ENCODE data around the gene PAX5. TPM values are rescaled to one million over a fixed set of nuclear protein-coding genes. Genes with fewer than 3 reads are reported as not detected.

Gene PAX5
- total RNA-seq, 2 donors from 2014 or later = 0.52 TPM; not detected in 1

GRCh38 chr9:36970007-36970888, 63.8 kb downstream of the PAX5 start:
- DNase-seq (no peak), ATAC-seq (no peak)
- H3K4me3 ChIP-seq = no peak overlapping the region
- no peaks in the 10 kb centered on the region for H3K27me3 ChIP-seq
- no peaks in the 10 kb centered on the region for H3K4me1 ChIP-seq
- 68 to 78% methylated on average over 8 to 9 of the region's 9 CpGs for WGBS, 2 donors
- H3K9me3 ChIP-seq = no peaks in the 10 kb centered on the region
- no peaks in the 10 kb centered on the region for H3K36me3 ChIP-seq (replicated peaks in 1 of 2; ENCODE audit: insufficient read depth in 1 of 2, low read depth in 2 of 2)
- no peak for TF ChIP-seq CTCF (IDR thresholded peaks at IDR 0.05)
- no peak for TF ChIP-seq POLR2A (IDR thresholded peaks at IDR 0.05)
- H3K27ac ChIP-seq = no peak overlapping the region
- intact Hi-C loops (cut with DNase I) = no loop called here

- Histone ChIP-seq H3K27me3 (no peaks in the 10 kb centered on the region), H3K27ac (no peak overlapping the region), H3K4me1 (no peaks in the 10 kb centered on the region), H3K9me3 (no peaks in the 10 kb centered on the region), H3K36me3 (replicated peaks in 1 of 2; ENCODE audit: insufficient read depth in 1 of 2, low read depth in 2 of 2) (no peaks in the 10 kb centered on the region), H3K4me3 (no peak overlapping the region)
- no peak for ATAC-seq
- intact Hi-C loops (cut with DNase I) = no loop called here
- DNase-seq = no peak
- 73 to 86% methylated on average over 5 to 10 of the region's 11 CpGs for WGBS, 2 donors
- no peak for TF ChIP-seq POLR2A (IDR thresholded peaks at IDR 0.05)
- TF ChIP-seq CTCF (IDR thresholded peaks at IDR 0.05) = no peak
Measured at GRCh38 chr9:36969216-36969771, 64.8 kb downstream of the PAX5 start.

GRCh38 chr9:36968574-36969215, 65.4 kb downstream of the PAX5 start:
- 81% methylated on average over 7 of the region's 7 CpGs for WGBS, 2 donors
- DNase-seq = no peak

GRCh38 chr9:36967997-36968396, 66.1 kb downstream of the PAX5 start:
- TF ChIP-seq POLR2A (IDR thresholded peaks at IDR 0.05) = no peak
- TF ChIP-seq CTCF (IDR thresholded peaks at IDR 0.05) = no peak
- no peaks in the 10 kb centered on the region for H3K9me3 ChIP-seq
- H3K4me1 ChIP-seq = no peaks in the 10 kb centered on the region
- H3K27ac ChIP-seq = no peak overlapping the region
- no peaks in the 10 kb centered on the region for H3K27me3 ChIP-seq
- no peaks in the 10 kb centered on the region for H3K36me3 ChIP-seq (replicated peaks in 1 of 2; ENCODE audit: insufficient read depth in 1 of 2, low read depth in 2 of 2)
- WGBS, 2 donors = 62 to 72% methylated on average over 7 of the region's 7 CpGs
- H3K4me3 ChIP-seq = no peak overlapping the region
- no peak for DNase-seq
- intact Hi-C loops (cut with DNase I) = no loop called here
- ATAC-seq = no peak

More at GRCh38 chr9:36968574-36969215, 65.4 kb downstream of the PAX5 start:
- no peak for ATAC-seq
- no peak for TF ChIP-seq CTCF (IDR thresholded peaks at IDR 0.05)
- TF ChIP-seq POLR2A (IDR thresholded peaks at IDR 0.05) = no peak
- Histone ChIP-seq H3K27ac (no peak overlapping the region), H3K27me3 (no peaks in the 10 kb centered on the region), H3K9me3 (no peaks in the 10 kb centered on the region), H3K36me3 (replicated peaks in 1 of 2; ENCODE audit: insufficient read depth in 1 of 2, low read depth in 2 of 2) (no peaks in the 10 kb centered on the region), H3K4me3 (no peak overlapping the region), H3K4me1 (no peaks in the 10 kb centered on the region)
- intact Hi-C loops (cut with DNase I) = no loop called here
